HG03039 (cell line): ENCODE measurements around the gene PTPRR.

Source experiments
- ATAC-seq: cut with Tn5 transposase; IDR thresholded peaks from one replicate; pipeline ENCODE4 v1.9.1; 2021; ENCODE audit warnings: mild to moderate bottlenecking, moderate library complexity; ENCODE audit not compliant: unreplicated experiment

The PTPRR gene

DNA sequence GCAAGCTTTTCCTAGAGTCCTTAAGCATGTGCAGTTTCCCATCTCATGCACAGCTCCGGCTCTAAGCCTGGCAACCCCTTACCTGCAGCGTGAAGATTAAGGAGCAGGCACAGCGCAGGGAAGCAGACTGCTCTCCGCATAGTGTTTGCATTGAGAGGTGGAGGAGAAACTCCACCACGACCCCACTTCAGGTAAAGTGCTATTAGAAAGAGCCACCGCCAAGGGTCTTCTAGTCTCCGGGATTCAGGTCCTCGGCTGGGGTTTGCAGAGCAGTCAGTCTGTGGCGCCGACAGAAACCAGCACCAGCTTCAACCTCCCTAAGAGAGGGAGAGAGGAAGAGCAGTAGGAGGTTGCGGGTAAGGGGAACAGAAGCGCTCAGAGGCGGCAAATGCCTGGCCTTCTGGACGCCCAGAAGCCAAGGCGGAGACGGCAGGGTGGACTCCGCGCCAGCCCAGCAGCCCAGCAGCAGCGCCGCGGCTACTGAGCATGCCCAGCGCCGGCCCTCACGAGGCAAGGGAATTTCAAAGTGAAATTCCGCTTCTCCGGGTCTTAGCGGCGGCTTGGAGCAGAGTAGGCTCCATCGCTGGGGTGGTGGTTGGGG lies at the start of gene PTPRR:
TSS of gene PTPRR (minus strand) at position 488 of the 601 bp plus-strand sequence. CDS start at position 140, 348 bp downstream.
- no peak for ATAC-seq

DNA sequence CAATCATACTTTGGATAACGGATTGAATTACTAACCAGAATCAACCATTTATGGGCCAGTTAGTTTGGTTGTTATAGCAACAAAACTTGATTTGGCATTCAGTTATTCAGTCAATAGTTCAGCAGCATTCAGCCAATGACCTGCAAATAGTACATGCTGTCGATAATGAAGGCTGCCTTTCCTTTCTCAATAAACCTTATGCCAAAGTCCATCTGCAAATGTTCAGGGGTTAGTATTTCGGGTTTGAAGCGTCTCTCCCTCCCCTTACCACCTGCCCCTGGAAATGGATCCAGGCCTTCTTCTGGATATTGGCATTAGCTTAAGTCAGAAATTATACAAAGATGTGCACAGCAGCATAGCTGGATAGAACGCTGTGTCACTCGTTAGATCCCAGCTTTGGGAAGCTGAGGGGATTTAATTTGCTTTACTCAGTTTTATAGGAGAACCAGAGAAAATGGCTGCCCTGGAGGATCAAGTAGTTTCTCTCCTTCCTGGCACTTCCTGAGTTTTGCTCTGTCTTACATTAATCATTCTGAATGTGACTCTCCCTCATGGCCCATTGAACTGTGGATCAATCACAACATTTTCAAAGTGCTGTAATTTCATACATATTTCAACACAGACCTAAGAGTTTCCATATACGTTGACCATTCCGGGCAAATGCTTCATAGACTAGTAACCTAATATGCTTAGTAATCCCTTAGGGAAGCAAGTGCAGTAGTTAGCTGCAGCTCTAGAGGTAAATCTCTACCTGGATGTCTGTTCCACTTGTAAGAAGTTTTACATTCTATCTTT lies 46.7 kb upstream of the PTPRR start:
- ATAC-seq = no peak

DNA sequence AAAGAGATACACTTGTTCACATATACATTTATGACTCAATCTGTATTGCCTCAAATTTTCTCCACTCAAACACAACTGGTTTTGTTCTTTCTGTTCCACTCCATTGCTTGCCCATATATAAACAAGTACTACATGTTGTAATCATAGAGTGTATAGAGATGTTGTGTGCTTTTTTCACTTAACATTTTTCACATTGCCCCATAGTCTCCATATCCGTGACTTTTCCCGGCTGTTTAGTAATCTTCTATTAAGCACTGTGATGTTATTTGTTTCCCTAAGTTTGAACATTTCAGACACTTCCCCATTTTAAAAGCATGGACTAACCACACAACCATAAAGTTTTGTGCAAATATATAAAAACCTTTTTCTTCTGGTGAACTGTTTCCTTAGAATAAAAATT lies 45.5 kb upstream of the PTPRR start:
- no peak for ATAC-seq

DNA sequence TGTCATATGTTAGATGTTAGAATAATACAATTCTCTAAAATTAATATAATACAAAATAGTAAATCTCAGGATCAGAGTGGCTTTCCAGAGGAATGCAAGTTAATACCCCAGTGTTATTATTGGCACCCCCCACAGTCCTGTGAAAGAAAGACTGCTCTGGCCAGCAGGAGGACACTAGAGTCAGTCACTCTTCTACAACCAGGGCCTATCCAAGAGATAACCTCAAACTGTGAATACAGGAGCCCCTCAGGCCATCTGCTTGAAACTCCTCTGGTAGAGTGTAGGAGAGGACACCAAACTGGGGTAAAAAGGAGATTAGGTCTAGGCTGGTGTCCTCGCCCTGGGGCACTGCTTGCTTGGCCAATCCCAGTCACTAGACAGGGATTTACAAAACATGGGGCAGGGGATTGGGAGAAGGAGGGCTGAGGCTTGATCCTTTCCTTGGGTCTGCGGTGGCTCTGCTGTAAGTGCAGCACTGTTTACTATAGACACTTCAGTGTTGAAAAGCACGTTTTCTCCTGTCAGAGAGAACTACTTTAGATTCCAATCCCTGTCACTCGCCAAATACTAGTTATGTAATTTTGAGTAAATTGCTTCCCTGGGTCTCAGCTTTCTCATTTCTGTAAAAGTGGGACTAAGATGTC lies 44.5 kb upstream of the PTPRR start:
- no peak for ATAC-seq

- ATAC-seq = no peak
Observed at GRCh38 chr12:70963081-70963660, 42.6 kb upstream of the PTPRR start.

GRCh38 chr12:70962226-70962794 lies 41.8 kb upstream of the PTPRR start:
- ATAC-seq = no peak

GRCh38 chr12:70960484-70960883 lies 39.9 kb upstream of the PTPRR start:
- ATAC-seq = no peak

DNA sequence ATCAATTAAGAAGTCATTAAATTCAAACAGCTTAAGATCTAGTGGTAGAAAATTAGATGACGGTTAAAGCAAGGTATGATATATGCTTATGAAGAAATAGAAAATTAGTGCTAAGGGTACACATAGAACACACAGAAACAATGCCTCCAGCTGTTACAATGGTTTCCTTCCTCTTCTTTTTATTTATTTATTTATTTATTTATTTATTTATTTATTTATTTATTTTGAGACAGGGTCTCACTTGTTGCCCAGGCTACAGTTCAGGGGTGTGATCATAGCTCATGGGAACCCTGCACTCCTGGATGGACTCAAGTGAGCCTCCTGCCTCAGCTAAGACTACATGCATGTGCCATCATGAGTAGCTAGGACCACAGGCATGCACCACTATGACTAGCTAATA lies 34.9 kb upstream of the PTPRR start:
- ATAC-seq = no peak

DNA sequence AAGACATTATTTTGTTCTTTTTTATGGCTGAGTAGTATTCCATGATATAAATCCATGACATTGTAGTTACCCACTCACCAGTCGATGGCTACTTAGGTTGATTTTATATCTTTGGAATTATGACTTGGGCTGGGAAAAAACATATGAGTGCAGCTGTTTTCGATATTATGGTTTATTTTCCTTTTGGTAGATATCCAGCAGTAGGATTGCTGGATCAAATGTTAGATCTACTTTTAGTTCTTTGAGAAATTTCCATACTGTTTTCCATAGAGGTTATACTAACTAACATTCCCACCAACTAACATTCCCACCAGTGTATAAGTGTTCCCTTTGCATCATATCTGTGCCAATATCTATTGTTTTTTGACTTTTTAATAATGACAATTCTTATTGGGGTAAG lies 29.9 kb upstream of the PTPRR start:
- no peak for ATAC-seq

DNA sequence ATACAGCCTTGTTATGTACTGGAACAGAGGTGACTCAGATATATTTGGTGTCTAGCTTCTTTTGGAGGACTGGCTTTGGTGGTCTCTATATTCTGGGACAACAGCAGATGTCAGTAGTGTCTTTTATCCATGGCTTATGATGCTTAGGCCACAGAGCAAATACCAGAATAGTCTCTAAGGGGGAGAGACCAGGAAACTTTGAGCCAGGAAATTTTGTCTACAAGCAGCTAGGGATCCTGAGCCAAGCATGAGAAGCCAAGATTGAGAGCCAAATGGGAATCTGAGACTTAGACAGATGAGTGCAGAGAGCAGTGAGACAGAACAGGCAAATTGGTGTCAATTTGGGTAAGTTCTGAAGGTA lies 28.4 kb upstream of the PTPRR start:
- ATAC-seq = no peak

DNA sequence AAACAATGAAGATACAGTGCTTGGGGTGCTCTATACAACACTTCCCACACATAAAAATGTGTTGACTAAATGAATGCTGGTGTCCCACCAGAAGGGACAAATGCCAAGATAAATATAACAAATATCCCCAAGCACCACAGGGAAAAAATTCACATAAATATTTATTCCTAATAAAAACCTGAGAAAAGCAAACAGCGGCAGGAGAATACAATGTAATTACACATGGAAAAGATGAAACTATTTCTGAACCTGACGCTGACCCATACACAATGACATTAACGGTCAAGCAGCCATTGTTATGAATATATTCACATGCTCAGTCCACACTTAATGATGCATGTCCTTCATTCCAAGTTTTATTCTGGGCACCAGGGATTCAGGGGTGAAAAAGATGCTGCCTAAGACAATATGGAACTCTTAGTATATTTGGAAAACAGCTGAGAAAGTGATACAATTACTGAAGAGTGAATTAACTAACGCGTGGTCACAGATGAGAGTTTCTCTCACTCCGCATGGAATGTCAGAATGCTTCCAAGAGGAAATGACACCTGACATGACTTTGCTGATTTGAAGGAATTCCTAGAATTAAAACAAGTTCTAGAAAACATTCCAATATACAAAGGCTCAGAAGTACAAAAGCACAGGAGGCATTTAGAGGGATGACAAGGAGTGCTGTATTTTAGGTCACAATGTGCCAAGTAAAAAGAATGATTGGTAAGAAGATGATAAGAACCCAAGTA lies 27.9 kb upstream of the PTPRR start:
- ATAC-seq = no peak

DNA sequence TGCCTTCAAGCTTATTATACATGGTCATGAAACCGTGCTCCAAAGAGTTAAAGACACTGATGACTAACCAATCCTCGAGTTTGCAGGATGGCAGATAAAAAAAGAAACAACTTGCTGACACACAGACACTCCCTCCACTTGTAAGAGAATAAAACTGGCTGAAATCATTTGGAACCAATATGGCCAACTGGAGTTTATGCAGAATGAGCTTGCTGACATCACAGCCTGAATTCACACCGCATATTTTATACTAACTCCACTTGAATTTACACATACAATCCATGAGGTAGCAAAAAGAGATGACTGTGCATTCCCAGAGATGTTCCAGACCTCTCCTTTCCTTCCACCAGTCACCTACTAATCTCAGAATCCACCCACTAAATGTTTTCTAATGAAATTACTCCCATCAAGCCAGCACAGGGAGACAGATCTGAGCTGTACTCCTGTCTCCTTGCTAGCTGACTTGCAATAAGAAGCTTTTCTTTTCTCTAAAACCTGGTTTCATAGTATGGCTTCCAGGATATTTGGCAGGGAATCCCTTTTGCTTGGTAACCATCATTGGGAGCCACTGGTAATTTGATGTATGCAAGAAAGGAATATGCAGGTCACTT lies 15.8 kb upstream of the PTPRR start:
- no peak for ATAC-seq

- ATAC-seq = no peak
Observed at GRCh38 chr12:70933133-70933532, 12.6 kb upstream of the PTPRR start.

DNA sequence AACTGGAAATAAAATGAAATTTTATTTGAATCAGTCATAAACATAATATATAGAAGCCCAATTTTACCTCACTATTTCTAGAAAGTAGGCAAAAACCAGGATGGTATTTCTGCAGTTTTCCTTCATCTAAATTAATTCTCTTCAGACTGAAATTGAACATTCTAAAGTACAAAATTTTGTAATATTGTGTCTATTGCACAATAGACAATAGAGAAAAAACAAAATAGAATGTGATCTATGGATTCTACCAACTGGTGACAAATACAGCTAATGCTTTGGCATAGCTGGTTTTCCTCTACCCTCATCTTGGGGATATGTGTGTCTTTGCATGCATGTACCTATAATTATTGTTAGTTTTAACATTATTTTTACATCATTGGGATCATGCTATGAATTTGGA lies 8.5 kb upstream of the PTPRR start:
- ATAC-seq = no peak

GRCh38 chr12:70928071-70928470 lies 7.5 kb upstream of the PTPRR start:
- no peak for ATAC-seq

DNA sequence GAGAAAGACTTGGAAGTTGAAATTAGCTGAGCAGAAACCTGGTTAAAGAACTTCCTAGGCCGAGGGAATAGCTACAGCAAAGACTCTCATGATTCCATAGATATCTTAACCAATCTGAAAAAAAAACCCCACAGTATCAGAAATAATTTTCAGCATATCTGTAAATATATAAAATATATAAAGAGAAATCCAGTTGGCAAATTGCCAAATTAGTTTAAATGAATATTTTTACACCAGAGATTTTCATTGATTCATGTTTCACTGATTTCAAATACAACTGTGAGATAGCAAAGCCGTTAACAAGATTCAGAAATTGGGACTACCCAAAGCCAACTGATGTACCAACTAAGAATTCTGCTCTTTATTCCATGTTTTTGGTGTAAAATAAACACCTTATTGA lies 6.8 kb upstream of the PTPRR start:
- ATAC-seq = no peak

GRCh38 chr12:70925539-70925938 lies 5.0 kb upstream of the PTPRR start:
- no peak for ATAC-seq

DNA sequence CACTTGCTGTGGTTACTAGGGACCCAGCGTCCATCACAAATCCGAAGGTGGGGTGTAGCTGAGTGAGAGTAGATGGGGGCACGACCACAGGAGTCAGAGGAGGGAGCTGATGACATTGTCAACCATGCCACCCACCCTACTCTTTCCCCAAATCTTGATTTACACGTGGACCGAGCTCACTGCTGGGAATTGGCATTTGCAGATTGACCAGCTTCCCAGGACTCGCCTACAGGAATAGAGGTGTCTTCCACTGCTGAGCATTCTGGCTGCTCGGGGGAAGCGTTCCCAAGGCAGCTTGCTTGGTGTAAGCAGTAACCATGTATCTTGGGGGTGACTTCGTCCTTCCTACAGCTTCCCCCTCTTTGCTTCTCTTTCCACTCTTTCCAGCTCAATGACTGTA lies 353 bp upstream of the PTPRR start:
- no peak for ATAC-seq

DNA sequence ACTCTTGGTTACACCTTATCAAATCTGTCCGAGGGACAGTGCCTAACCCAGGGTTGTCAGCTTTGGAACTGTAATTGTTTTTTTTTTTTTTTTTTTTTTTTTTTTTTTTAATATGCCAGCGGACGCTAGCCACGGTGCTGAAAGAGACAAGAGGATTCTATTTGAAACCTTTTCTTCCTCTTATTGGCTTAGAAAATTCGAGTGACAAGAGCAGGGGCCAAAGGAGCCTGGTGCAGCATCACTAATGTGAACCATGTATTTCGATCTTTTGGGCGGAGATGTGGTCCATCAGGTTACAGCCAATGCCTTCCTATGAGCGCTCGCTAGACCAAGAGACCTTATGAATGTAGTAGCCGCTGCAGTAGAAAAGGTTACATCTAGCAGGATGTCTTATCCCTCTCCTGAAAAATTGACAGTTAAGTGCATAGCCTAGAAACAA lies 922 bp downstream of the PTPRR start:
- no peak for ATAC-seq

DNA sequence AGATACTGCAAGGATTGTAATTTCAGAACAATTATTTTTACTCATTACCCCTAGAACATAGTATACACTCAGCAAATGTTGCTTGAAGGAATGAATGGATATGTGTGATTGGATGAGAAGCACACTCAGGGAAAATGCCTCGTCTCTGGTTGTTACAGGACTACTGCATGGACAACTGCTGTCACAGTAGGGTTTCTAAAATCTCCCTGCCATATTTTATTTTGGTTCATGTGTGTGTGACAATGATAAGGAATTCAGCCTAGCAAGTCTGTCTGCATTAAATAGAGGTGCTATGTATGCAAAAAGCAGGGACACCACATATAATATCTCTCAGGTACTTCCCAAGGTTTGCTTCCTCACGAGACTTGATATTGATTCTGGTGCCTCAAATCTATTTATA lies 1.4 kb downstream of the PTPRR start:
- ATAC-seq = no peak
